ENCODE results near the gene ILDR1. TPM values are rescaled to one million over a fixed set of nuclear protein-coding genes. Genes with fewer than 3 reads are reported as not detected.

The ILDR1 gene
- total RNA-seq, 3 donors from 2014 or later (not counting 1 experiment from before 2014, with no cell fraction given): 0.28 TPM; not detected in 2

- intact Hi-C loops (cut with micrococcal nuclease): no loop called here
- H3K4me3 ChIP-seq (ENCODE audit: low read length): no peak overlapping the region
- ATAC-seq: no peak
- Mint-ChIP-seq H3K27ac (no peak overlapping the region), H3K9me3 (no peaks in the 10 kb centered on the region), H3K4me3 (no peak overlapping the region), H3K36me3 (no peaks in the 10 kb centered on the region), H3K27me3 (ENCODE audit: low read depth in 2 of 2) (peaks cover 5 to 9% of the 10 kb centered on the region in 2 donors), H3K4me1 (no peaks in the 10 kb centered on the region)
- H3K4me1 ChIP-seq (ENCODE audit: control insufficient read depth, insufficient read depth, low read length): no peaks in the 10 kb centered on the region
- H3K27me3 ChIP-seq (ENCODE audit: control insufficient read depth, insufficient read depth, low read length): no peaks in the 10 kb centered on the region
- TF ChIP-seq CTCF (IDR thresholded peaks at IDR 0.05): no peak
- no peaks in the 10 kb centered on the region for H3K9me3 ChIP-seq (ENCODE audit: control insufficient read depth, insufficient read depth, low read length)
- no peaks in the 10 kb centered on the region for H3K36me3 ChIP-seq (ENCODE audit: control insufficient read depth, insufficient read depth, low read length)
- no peak for DNase-seq
- no peak overlapping the region for H3K27ac ChIP-seq (ENCODE audit: low read length)
- 64% methylated on average over 1 of the region's 1 CpG for WGBS (ENCODE audit: insufficient coverage)
Observed at GRCh38 chr3:122014741-122015140, 7.3 kb downstream of the ILDR1 start.

GRCh38 chr3:122013448-122013925 is 8.6 kb downstream of the ILDR1 start:
- no peak for ATAC-seq
- Histone ChIP-seq H3K27ac (ENCODE audit: low read length) (no peak overlapping the region), H3K4me3 (ENCODE audit: low read length) (no peak overlapping the region), H3K9me3 (ENCODE audit: control insufficient read depth, insufficient read depth, low read length) (no peaks in the 10 kb centered on the region), H3K4me1 (ENCODE audit: control insufficient read depth, insufficient read depth, low read length) (no peaks in the 10 kb centered on the region), H3K36me3 (ENCODE audit: control insufficient read depth, insufficient read depth, low read length) (no peaks in the 10 kb centered on the region), H3K27me3 (ENCODE audit: control insufficient read depth, insufficient read depth, low read length) (no peaks in the 10 kb centered on the region)
- Mint-ChIP-seq H3K4me1 (no peaks in the 10 kb centered on the region), H3K9me3 (no peaks in the 10 kb centered on the region), H3K36me3 (no peaks in the 10 kb centered on the region), H3K27me3 (ENCODE audit: low read depth in 2 of 2) (peaks cover 5 to 10% of the 10 kb centered on the region in 2 donors), H3K27ac (no peak overlapping the region), H3K4me3 (no peak overlapping the region)
- 93% methylated on average over 4 of the region's 5 CpGs for WGBS (ENCODE audit: insufficient coverage)
- no peak for DNase-seq
- intact Hi-C loops (cut with micrococcal nuclease): no loop called here
- TF ChIP-seq CTCF (IDR thresholded peaks at IDR 0.05): no peak

- peaks cover 5 to 10% of the 10 kb centered on the region in 2 donors for H3K27me3 Mint-ChIP-seq (ENCODE audit: low read depth in 2 of 2)
- H3K4me1 Mint-ChIP-seq: no peaks in the 10 kb centered on the region
- no peak overlapping the region for H3K27ac ChIP-seq (ENCODE audit: low read length)
- DNase-seq (no peak), ATAC-seq (no peak)
- H3K9me3 Mint-ChIP-seq: no peaks in the 10 kb centered on the region
- TF ChIP-seq CTCF (IDR thresholded peaks at IDR 0.05): no peak
- intact Hi-C loops (cut with micrococcal nuclease): no loop called here
- H3K9me3 ChIP-seq (ENCODE audit: control insufficient read depth, insufficient read depth, low read length): no peaks in the 10 kb centered on the region
- H3K4me3 Mint-ChIP-seq: no peak overlapping the region
- H3K4me1 ChIP-seq (ENCODE audit: control insufficient read depth, insufficient read depth, low read length): no peaks in the 10 kb centered on the region
- H3K4me3 ChIP-seq (ENCODE audit: low read length): no peak overlapping the region
- no peaks in the 10 kb centered on the region for H3K36me3 Mint-ChIP-seq
- WGBS (ENCODE audit: insufficient coverage): no CpG with 5 or more reads among the region's 1 CpG
- no peak overlapping the region for H3K27ac Mint-ChIP-seq
- H3K27me3 ChIP-seq (ENCODE audit: control insufficient read depth, insufficient read depth, low read length): no peaks in the 10 kb centered on the region
- H3K36me3 ChIP-seq (ENCODE audit: control insufficient read depth, insufficient read depth, low read length): no peaks in the 10 kb centered on the region
Observed at GRCh38 chr3:122012821-122013220, 9.2 kb downstream of the ILDR1 start.

GRCh38 chr3:122011396-122011795 is 10.7 kb downstream of the ILDR1 start:
- H3K27ac Mint-ChIP-seq: no peak overlapping the region
- H3K4me1 Mint-ChIP-seq: no peaks in the 10 kb centered on the region
- intact Hi-C loops (cut with micrococcal nuclease): no loop called here
- H3K36me3 Mint-ChIP-seq: no peaks in the 10 kb centered on the region
- Histone ChIP-seq H3K4me3 (ENCODE audit: low read length) (no peak overlapping the region), H3K9me3 (ENCODE audit: control insufficient read depth, insufficient read depth, low read length) (no peaks in the 10 kb centered on the region), H3K27me3 (ENCODE audit: control insufficient read depth, insufficient read depth, low read length) (no peaks in the 10 kb centered on the region), H3K36me3 (ENCODE audit: control insufficient read depth, insufficient read depth, low read length) (no peaks in the 10 kb centered on the region), H3K27ac (ENCODE audit: low read length) (no peak overlapping the region), H3K4me1 (ENCODE audit: control insufficient read depth, insufficient read depth, low read length) (no peaks in the 10 kb centered on the region)
- H3K4me3 Mint-ChIP-seq: no peak overlapping the region
- ATAC-seq (no peak), DNase-seq (no peak)
- WGBS (ENCODE audit: insufficient coverage): 53% methylated on average over 4 of the region's 4 CpGs
- H3K27me3 Mint-ChIP-seq (ENCODE audit: low read depth in 2 of 2): peaks cover 5 to 7% of the 10 kb centered on the region in 2 donors
- no peaks in the 10 kb centered on the region for H3K9me3 Mint-ChIP-seq
- TF ChIP-seq CTCF (IDR thresholded peaks at IDR 0.05): no peak
